BLaER1 (cell line): ENCODE data around the gene CNGB1.
"Not testable (repeated sequence)": the region's sequence is repeated elsewhere in the genome, so short reads cannot be mapped to it uniquely, and the experiment has no call there.

ENCODE experiments used
- H3K27ac ChIP-seq: shearing (Covaris generic); formaldehyde crosslinking; 2 replicates; pipeline ENCODE4 v1.8.1; 2022
- H3K27me3 ChIP-seq: shearing (Covaris generic); formaldehyde crosslinking; 2 replicates; pipeline ENCODE4 v1.8.1; 2022
- H3K36me3 ChIP-seq: shearing (Covaris generic); formaldehyde crosslinking; 2 replicates; pipeline ENCODE4 v1.8.1; 2022
- H3K4me1 ChIP-seq: shearing (Covaris generic); formaldehyde crosslinking; 2 replicates; pipeline ENCODE4 v1.8.1; 2022
- H3K4me2 ChIP-seq: shearing (Covaris generic); formaldehyde crosslinking; 2 replicates; pipeline ENCODE4 v1.8.1; 2022
- H3K4me3 ChIP-seq: shearing (Covaris generic); formaldehyde crosslinking; 2 replicates; pipeline ENCODE4 v1.8.1; 2022
- H3K9ac ChIP-seq: shearing (Covaris generic); formaldehyde crosslinking; 2 replicates; pipeline ENCODE4 v1.8.1; 2022
- H3K9me3 ChIP-seq: shearing (Covaris generic); formaldehyde crosslinking; 2 replicates; pipeline ENCODE4 v1.8.1; 2022
- H4K20me1 ChIP-seq: shearing (Covaris generic); formaldehyde crosslinking; 2 replicates; pipeline ENCODE4 v1.8.1; 2022
- Cebpa-rat ChIP-seq: shearing (Covaris generic); IDR thresholded peaks from 2 replicates; pipeline ENCODE4 v1.8.1; 2022

The CNGB1 gene

DNA sequence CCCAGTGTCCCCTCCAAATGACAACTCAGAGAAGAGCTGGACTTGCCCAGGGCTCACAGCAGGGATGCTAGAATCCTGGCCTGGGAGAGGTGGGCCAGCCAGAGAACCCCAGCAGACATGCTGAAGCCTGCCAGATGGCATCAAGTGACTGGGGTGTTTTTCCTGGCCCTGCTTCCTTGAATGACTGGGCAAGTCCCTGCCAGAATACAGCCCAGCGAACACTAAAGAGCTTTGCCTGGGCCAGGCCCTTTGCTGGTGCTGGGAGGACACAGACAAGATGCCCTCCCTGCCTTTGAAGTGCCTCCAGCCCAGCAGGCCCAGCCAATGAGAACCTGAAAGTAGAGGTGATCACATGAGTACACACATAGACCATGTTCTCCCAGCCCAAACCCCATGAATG, 18.0 kb upstream of the CNGB1 start:
- Histone ChIP-seq H3K9ac (no peak overlapping the region), H4K20me1 (peaks cover 25% of the 10 kb centered on the region), H3K4me2 (no peak overlapping the region), H3K4me1 (peaks cover 7% of the 10 kb centered on the region), H3K36me3 (peaks cover 3% of the 10 kb centered on the region), H3K27me3 (no peaks in the 10 kb centered on the region), H3K9me3 (no peaks in the 10 kb centered on the region), H3K27ac (no peak overlapping the region), H3K4me3 (no peak overlapping the region)
- TF ChIP-seq Cebpa-rat = no peak

DNA sequence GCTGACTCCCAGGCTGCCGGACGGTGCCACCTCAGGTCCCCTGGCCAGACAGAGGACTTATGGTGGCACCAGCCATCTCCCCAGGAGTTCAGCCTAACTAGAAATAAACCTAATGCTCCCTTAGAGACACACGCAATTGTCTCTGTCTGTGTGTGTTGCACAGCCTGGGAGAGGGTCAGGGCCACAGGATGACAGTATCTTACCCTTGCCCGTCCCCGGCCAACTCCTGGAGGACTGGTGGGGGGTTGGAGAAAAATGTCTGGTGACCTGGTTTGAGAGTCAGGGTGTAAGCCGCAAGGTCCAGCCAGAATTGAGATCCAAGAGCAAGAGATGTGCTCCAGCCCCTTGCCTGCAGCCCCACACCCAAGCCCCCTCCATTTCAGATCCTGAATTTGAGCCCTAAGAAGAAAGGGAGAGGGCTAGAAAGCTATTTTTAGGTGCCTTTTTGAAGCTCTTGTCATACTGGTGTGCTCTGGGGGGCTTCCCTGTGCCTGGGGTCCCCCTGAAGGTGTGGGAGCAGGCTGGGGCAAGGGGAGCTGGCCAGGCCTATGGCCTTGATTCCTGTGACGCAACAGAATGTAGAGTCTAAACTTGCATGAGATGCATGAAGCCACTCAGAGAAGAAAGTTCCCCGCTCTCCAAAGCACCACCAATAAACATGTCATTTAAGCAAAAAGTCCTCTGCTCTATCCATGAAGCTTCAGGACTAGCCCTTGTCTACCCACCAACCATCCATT, 16.7 kb upstream of the CNGB1 start:
- TF ChIP-seq Cebpa-rat = no peak
- no peak overlapping the region for H3K4me3 ChIP-seq

DNA sequence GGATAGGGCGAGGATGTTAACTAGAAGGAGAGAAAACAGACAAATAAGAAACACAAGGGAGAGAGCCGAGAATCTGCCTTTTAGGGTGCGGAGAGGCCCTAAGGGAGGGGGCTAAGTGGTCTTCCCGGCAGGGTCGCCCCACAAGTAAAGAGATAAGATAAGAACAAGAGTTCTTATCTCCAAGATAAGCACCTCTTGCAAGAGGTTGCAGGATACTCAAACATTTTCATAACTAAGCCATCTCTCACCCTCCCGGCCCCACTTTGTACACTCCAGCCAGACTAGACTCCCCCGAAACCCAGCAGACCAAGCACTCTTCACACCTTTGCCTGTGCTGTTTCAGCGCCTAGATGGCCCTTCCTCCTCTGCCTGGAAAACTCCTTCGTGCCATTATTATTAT, 15.3 kb upstream of the CNGB1 start:
- no peak for TF ChIP-seq Cebpa-rat
- no peaks in the 10 kb centered on the region for H3K27me3 ChIP-seq
- H3K9me3 ChIP-seq = no peaks in the 10 kb centered on the region
- H3K4me2 ChIP-seq = no peak overlapping the region
- no peak overlapping the region for H3K9ac ChIP-seq
- H4K20me1 ChIP-seq = no peaks in the 10 kb centered on the region
- no peak overlapping the region for H3K27ac ChIP-seq
- H3K4me1 ChIP-seq = peaks cover 7% of the 10 kb centered on the region
- no peak overlapping the region for H3K4me3 ChIP-seq
- H3K36me3 ChIP-seq = no peaks in the 10 kb centered on the region

More for the DNA sequence above, 16.7 kb upstream of the CNGB1 start:
- Histone ChIP-seq H3K9me3 (no peaks in the 10 kb centered on the region), H3K4me2 (no peak overlapping the region), H3K27ac (no peak overlapping the region), H3K27me3 (no peaks in the 10 kb centered on the region), H4K20me1 (peaks cover 12% of the 10 kb centered on the region; the same call in 1 of the 2 replicates), H3K36me3 (no peaks in the 10 kb centered on the region), H3K9ac (no peak overlapping the region), H3K4me1 (peaks cover 7% of the 10 kb centered on the region)

DNA sequence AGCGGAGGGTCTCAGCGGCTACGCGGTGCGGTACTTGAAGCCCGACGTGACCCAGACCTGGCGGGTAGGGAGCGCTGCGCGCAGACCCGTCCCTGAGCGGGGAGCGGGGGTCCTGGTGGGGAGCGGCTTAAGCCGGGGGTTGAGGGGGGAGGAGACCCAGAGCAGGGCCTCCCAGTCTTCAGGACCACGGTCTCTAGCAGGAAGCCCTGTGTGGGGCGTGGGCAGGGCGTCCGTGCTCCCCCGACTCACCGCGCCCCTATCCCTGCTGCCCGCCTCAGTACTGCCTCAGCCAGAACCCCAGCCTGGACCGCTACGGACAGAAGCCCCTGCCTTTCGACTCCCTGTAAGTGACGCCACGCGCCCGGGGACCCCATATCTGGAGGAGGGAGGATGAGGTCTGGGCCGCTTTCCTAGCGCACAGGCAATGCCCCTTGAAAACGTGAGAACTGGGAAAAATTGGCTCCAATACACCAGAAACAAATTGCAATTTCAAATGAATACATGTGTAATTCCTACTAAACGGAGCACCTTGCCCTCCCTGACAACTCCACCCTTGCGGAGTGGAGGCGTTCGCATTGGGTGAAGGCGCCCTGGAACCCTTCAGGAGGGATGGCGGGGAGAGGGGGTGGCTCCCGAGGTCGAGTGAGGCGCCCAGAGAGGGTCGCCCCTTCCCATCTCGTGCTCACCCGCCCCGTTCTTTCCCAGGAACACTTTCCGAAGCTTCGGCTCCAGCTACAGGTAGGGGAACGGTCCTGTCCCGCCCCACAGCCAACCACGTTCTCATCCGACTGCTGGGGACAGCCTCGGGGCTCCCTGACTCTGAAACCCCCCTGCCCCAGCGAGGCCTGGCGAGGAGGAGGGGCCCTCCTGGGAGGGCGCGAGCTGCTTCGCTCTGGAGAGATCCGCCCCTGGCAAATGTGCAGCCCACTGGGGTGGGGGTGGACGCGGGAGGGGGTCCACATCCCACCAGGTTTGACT, 14.6 kb upstream of the CNGB1 start:
- Histone ChIP-seq H3K4me2 (peak overlapping the region; percentile 70), H3K9me3 (no peaks in the 10 kb centered on the region), H3K9ac (peak overlapping the region; percentile 55; the same call in 1 of the 2 replicates)

DNA sequence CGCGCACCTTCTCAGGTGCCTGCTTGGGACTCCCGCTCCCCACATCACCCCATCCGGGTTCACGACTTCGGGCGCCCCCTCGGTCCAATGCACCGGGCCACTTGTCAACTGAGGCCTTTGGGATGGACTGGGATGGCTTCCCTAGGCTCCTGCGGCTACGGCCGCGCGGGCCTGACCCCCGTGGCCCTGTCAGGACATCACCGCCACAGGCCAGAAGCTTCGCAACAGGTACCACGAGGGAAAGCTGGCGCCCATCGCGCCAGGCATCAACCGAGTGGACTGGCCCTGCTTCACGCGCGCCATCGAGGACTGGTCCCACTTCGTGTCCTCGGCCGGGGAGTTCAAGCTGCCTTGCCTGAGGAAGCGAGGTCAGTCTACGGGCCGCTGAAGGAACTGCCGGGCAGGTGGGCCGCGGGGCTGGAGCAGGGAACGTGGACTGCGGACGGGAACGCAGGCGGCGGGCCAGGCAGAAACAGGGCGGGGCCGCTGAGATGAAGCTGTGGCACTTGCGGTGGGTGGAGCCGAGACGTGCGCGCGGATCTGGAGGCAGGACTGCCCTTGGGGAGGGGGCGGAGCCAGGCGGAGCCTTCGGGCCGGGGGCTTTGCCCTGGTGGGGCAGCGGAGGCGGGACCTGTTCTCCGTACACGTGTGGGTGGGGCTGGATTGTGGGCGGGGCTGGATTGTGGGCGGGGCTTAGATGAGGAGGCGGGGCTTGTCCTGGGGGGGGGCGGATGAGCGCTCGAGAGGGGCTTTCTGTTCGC, 13.7 kb upstream of the CNGB1 start:
- peak overlapping the region; percentile 55; the same call in 1 of the 2 replicates for H3K9ac ChIP-seq

More for the DNA sequence above, 14.6 kb upstream of the CNGB1 start:
- Histone ChIP-seq H3K27me3 (no peaks in the 10 kb centered on the region), H3K36me3 (no peaks in the 10 kb centered on the region), H3K27ac (no peak overlapping the region), H3K4me1 (peaks cover 7% of the 10 kb centered on the region), H3K4me3 (peak overlapping the region; percentile 63), H4K20me1 (no peaks in the 10 kb centered on the region)
- TF ChIP-seq Cebpa-rat = no peak

DNA sequence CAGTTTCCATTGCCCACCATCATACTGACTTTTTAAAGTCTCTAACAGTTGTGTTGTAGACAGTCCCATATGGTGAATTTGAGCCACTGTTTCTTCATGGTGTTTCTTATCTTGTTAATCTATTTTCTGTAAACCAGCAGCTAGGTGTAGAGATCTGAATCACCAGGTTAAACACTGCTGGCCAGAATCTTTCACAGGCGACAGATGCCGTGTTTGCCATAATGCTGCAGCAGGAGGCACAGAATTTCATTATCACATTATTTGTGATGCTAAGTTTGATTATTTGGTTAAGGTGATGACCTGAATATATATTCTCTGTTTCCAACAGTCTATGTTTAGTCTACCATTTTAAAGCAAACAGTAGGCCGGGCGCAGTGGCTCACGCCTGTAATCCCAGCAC, 11.5 kb upstream of the CNGB1 start:
- H3K27ac ChIP-seq = no peak overlapping the region
- TF ChIP-seq Cebpa-rat = no peak
- H3K27me3 ChIP-seq = no peaks in the 10 kb centered on the region
- no peak overlapping the region for H3K4me3 ChIP-seq
- no peaks in the 10 kb centered on the region for H4K20me1 ChIP-seq
- no peak overlapping the region for H3K4me2 ChIP-seq
- H3K36me3 ChIP-seq = no peaks in the 10 kb centered on the region
- no peak overlapping the region for H3K9ac ChIP-seq
- no peaks in the 10 kb centered on the region for H3K9me3 ChIP-seq
- peaks cover 7% of the 10 kb centered on the region for H3K4me1 ChIP-seq

More for the DNA sequence above, 13.7 kb upstream of the CNGB1 start:
- H4K20me1 ChIP-seq = no peaks in the 10 kb centered on the region
- H3K27me3 ChIP-seq = no peaks in the 10 kb centered on the region
- H3K9me3 ChIP-seq = no peaks in the 10 kb centered on the region
- H3K27ac ChIP-seq = no peak overlapping the region
- peak overlapping the region; percentile 86 for H3K4me2 ChIP-seq
- H3K4me3 ChIP-seq = peak overlapping the region; percentile 63
- peaks cover 7% of the 10 kb centered on the region for H3K4me1 ChIP-seq
- no peak for TF ChIP-seq Cebpa-rat
- no peaks in the 10 kb centered on the region for H3K36me3 ChIP-seq

DNA sequence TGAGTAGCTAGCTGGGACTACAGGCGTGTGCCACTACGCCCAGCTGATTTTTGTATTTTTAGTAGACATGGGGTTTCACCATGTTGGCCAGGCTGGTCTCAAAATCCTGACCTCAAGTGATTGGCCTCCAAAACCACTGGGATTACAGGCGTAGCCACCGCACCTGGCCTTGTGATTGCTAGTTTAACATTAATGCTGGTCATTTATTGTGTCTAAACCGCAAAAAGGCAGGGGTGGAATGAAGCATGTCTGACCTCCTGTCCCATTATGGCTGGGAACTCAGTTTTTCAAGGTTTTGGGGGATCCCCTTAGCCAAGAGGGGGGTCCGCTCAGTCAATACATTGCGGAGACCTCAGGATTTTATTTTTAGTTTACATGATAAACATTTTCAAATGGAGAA, 10.7 kb upstream of the CNGB1 start:
- Histone ChIP-seq H3K27ac (no peak overlapping the region), H4K20me1 (no peaks in the 10 kb centered on the region), H3K4me2 (no peak overlapping the region), H3K36me3 (no peaks in the 10 kb centered on the region), H3K4me1 (peaks cover 7% of the 10 kb centered on the region), H3K4me3 (no peak overlapping the region), H3K27me3 (no peaks in the 10 kb centered on the region), H3K9ac (no peak overlapping the region), H3K9me3 (no peaks in the 10 kb centered on the region)
- TF ChIP-seq Cebpa-rat = no peak

DNA sequence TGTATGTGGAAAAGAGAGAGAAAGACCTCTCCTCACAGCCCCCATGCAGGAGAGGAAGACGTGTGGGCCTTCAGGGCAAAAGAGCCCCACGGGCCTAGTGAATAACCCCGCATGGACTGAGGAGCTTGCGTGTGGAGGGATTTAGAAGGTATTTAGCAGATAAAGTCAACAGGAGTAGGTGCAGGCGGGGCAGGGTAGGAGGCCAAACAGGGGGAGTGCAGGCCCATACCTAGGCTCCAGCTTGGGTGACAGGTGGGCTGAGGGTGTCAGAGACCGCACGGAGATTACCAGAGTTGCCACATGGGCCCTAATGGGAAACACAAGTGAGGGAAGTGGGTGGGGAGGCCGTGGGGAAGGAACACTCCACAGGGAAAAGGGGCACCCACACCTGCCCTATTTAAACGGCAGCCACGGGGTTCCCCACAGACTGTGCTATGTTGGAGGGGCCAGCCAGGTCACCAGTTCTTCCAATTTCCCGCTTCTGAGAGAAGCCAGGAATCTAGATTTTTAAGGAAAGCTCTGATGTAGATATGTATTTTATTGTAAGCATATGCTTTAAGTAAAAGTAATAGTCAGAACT, 8.2 kb upstream of the CNGB1 start:
- Histone ChIP-seq H3K27me3 (no peaks in the 10 kb centered on the region), H3K9me3 (no peaks in the 10 kb centered on the region), H3K9ac (no peak overlapping the region), H3K4me2 (no peak overlapping the region), H3K4me3 (no peak overlapping the region), H3K4me1 (peaks cover under 1% of the 10 kb centered on the region; the same call in 1 of the 2 replicates), H3K27ac (no peak overlapping the region), H3K36me3 (no peaks in the 10 kb centered on the region), H4K20me1 (no peaks in the 10 kb centered on the region)
- no peak for TF ChIP-seq Cebpa-rat

DNA sequence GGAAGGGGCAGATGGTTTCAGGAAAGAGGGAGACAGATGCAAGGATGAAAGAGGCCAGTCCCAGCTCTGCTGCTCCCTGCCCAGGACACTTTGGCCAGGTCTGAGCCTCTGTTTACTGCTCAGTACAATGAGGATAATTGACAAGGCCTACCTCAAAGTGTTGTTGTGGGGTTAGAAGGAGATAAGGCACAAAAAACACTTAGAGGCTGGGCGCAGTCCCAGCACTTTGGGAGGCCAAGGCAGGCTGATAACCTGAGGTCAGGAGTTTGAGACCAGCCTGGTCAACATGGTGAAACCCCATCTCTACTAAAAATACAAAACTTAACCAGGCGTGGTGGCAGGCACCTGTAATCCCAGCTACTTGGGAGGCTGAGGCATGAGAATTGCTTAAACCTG, 7.1 kb upstream of the CNGB1 start:
- H3K9ac ChIP-seq, H3K9me3 ChIP-seq, H3K36me3 ChIP-seq, H3K4me1 ChIP-seq, H3K27ac ChIP-seq, H4K20me1 ChIP-seq, H3K27me3 ChIP-seq, H3K4me2 ChIP-seq, H3K4me3 ChIP-seq: not testable (repeated sequence)
